GM13976 (cell line): ENCODE data around the gene NOX1.
"Not testable (repeated sequence)": the region's sequence is repeated elsewhere in the genome, so short reads cannot be mapped to it uniquely, and the experiment has no call there.

Experiments
- DNase-seq: peaks from one replicate; pipeline ENCODE4 v3.0.0; 2012; ENCODE audit warnings: low spot score
- CTCF ChIP-seq: IDR thresholded peaks from 2 replicates; pipeline ENCODE4 v1.5.1; 2012; ENCODE audit warnings: borderline replicate concordance, mild to moderate bottlenecking; ENCODE audit not compliant: insufficient read depth; ENCODE audit errors: extremely low read depth, missing control alignments, control extremely low read depth
- in situ Hi-C: fragments of 300-500 bp; cut with MboI; formaldehyde crosslinking; loops from one replicate; pipeline ENCODE4 v1.12.0; 2022; ENCODE audit warnings: low sequenced_read_pairs, mixed read lengths, inconsistent platforms; ENCODE audit not compliant: unreplicated experiment

The NOX1 gene

DNA sequence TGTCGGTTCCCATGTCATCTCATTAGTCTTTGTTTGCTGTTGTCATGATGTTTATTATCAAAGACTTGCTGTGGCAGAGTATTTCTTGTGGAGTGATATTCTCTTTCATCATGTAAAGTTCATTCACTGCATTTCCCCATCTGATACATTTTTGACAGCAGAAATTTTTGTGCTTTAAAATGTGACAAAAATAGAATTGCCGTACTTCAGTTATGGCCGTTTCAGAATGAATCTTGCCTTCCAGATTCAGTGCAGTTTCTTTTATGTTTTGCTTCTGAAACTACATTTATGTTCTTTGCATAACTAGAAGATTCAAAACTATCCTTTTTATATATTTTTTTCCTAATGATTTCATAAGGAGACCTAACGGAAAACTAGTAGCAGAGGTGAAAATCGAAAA is 44.0 kb downstream of the NOX1 start:
- TF ChIP-seq CTCF = no peak
- in situ Hi-C loops = no loop called here
- no peak for DNase-seq

DNA sequence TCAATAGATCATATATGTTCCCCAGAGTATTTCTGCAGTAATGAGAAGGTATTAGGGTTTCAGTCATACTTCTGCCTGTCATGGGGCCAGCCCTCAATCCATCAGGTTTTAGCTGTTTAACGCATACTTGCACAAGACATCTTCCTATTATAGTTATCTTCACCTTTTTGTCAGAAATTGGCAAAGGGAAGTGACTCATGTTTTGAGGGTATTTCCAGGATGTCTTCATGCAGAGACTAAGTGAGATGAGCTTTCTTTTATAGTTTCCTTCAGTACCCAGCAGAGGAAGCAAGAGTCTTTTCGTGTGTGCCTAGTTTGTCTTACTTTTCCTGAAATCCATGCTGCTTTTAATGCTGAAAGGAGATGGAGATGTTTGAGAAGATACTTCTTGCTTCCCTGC is 44.4 kb downstream of the NOX1 start:
- in situ Hi-C loops = no loop called here
- TF ChIP-seq CTCF = no peak
- DNase-seq = no peak

DNA sequence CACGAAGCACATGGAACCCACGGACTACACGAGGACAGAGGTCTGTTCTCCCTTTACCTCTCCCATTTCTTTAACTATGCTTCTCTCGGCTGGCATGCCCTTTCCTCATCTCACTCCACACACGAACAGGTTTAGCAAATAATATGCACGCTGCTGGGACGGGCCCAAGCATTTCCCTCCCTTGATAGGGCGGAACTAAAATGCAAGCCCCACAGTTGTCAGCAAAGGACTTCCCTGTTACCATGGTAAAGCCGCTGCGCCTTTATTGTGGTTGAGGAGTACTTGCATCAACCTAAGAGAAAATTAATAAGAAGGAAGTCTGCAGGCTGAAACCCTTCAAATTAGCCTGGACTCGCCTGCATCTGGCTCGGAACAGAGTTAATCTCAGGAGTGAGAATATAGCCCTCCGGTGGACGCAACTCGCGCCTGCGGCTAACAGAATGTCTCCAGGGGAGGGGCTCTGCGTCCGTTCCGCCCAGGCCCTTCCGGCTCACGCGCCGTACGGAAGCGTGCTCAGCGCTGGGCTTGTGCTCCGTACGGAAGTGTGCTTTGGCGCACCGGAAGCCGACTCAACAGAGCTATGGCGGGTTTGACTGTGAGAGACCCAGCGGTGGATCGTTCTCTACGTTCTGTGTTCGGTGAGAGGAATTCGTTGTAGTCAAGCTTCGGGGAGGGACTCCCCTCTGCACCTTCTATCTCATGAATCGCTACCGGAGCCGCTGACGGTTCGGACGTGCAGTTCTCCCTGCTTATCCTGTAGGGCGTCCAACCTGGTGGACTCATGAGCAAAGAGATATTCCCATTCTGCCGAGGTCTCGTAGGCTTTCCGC is 54.1 kb downstream of the NOX1 start, which contains the start of gene CSTF2:
Gene CSTF2, plus strand, starts transcription at position 555 of the 830 bp plus-strand sequence. Its CDS starts 26 bp downstream, at position 581.
- in situ Hi-C loops = no loop called here
- TF ChIP-seq CTCF = no peak
- DNase-seq = peak; percentile 80

- no peak for DNase-seq
- in situ Hi-C loops = no loop called here
- no peak for TF ChIP-seq CTCF
These were observed 54.7 kb downstream of the NOX1 start for GRCh38 chrX:100819534-100819836.

DNA sequence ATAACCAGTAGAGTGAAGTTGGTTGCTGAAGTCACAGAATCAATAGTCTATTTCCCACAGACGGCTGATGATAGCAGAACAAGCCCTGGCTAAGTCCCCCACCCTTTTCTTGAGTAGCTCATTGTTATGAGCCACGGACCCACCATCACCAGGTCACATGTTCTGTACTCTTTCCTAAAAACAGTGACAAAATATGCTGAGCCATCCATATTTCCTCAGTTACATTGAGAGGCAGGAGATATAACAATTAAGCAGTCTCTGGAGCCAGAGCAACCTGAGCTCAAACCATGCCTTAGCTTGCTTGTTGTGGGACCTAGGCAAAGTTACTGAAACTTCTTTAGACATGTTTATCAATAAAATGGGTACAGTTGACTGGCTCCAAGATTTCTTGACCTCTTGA is 56.8 kb downstream of the NOX1 start:
- no peak for TF ChIP-seq CTCF
- in situ Hi-C loops = no loop called here
- no peak for DNase-seq

DNA sequence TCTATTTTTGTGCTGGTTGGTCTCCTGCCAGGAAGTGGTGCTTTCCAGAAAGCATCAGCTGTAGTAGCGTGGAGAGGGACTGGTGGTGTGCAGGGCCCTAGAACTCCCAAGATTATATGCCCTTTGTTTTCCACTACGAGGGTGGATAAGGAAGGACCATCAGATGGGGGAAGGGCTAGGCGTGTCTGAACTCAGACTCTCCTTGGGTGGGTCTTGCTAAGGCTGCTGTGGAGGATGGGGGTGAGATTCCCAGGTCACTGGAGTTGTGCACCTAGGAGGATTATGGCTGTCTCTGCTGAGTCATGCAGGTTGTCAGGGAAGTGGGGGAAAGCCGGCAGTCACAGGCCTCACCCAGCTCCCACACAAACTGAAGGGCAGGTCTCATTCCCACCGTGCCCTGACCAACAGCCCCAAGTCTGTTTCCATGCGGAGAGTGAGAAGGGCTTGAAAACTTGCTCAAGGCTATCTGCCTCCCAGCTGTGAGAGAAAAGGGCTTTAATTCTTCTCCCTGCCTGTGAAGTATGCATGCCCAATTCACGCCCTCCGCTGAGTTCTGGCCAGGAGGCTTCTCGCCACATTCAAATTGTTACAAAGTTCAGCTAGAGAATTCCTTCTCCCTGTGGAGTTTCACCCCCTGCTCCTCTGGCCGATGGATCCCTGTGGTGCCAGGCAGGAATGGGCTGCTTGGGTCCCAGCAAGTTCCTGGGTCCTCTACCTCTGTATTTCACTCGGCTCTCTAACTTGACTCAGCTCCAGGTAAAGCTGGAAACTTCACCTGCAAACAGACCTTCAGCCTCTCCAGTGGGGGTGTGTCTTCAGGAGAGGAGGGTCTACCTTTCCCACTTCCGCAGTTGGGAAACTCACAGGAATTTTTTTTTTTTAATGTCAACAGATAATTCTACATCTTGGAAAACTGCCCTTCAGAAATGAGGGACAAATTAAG is 61.7 kb downstream of the NOX1 start:
- in situ Hi-C loops = no loop called here
- no peak for TF ChIP-seq CTCF
- no peak for DNase-seq

GRCh38 chrX:100808265-100808664 is 65.9 kb downstream of the NOX1 start:
- DNase-seq, in situ Hi-C loops: not testable (repeated sequence)
